Measurements from ENCODE around the gene COPS7B.

- no peak for TF ChIP-seq EZH2 (IDR thresholded peaks at IDR 0.05; ENCODE audit: low read length, unreplicated experiment)
- TF ChIP-seq CTCF (conservative IDR thresholded peaks at IDR 0.05; ENCODE audit: low read depth, low read length) = no peak
These were observed 4.2 kb upstream of the COPS7B start for GRCh38 chr2:231781798-231782726.
